ENCODE measurements around the gene RBMS1. TPM values are rescaled to one million over a fixed set of nuclear protein-coding genes. Genes with fewer than 3 reads are reported as not detected.

RBMS1 gene
- total RNA-seq, 1 experiment from 2014 or later: 111 TPM

DNA sequence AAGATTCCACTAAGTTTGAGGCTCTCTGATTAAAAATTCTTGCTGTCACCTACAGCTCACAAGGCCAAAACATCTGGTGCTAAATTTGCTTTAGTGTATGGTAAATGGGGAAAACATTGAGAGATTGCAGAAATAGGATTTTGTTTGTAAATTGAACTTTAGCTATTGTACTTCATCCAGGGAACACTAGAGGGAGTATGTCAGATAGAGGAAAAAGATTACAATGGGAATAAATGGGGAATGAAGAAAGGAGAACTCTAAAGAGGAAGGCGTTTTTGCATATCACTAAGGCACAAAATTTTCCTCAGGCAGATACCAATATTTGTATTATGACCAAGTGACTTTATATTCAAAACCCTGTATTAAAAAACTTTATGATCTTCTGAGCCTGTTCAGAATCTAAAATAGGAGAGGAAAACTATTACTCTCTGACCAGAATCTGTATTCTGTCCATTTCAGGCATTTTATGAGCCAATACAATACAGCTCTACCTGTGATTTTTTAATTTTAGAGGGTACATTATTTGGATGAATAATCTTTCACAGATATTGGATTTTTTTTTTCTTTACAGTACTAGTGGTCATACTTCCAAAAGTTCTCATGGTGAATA, 241.2 kb downstream of the RBMS1 start:
- Histone ChIP-seq H3K4me1 (replicated peaks) (peaks cover 13% of the 10 kb centered on the region), H3K4me3 (no peak overlapping the region), H3K27ac (no peak overlapping the region), H3K9me3 (replicated peaks) (no peaks in the 10 kb centered on the region), H3K27me3 (replicated peaks) (no peaks in the 10 kb centered on the region), H3K36me3 (no peaks in the 10 kb centered on the region)
- peak in 1 of 2 experiments; percentile 59 for DNase-seq (ENCODE audit: low read depth in 1 of 2, low spot score in 2 of 2)

DNA sequence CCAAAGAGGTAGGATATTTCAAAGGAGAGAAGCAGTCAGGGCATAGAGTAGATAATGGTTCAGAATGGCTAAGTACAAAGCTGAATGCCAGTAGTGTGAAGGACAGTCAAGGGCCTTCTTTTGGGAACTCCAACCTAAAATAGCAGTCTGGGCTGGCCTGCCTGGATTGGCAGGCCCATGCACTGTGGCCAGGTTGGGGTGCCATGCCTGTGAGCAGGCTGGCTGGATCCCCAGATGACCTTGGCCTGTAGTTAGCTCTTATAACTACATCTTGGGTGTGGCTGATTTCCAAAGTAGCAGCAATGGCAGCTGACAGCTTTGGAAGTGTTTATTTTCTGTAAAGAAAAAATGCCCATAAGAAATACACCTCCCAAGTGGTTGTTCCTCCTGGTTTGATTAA, 242.0 kb downstream of the RBMS1 start:
- Histone ChIP-seq H3K27ac (no peak overlapping the region), H3K4me3 (no peak overlapping the region), H3K36me3 (no peaks in the 10 kb centered on the region), H3K4me1 (replicated peaks) (peaks cover 13% of the 10 kb centered on the region), H3K9me3 (replicated peaks) (no peaks in the 10 kb centered on the region), H3K27me3 (replicated peaks) (no peaks in the 10 kb centered on the region)
- no peak for DNase-seq (ENCODE audit: low read depth in 1 of 2, low spot score in 2 of 2)

DNA sequence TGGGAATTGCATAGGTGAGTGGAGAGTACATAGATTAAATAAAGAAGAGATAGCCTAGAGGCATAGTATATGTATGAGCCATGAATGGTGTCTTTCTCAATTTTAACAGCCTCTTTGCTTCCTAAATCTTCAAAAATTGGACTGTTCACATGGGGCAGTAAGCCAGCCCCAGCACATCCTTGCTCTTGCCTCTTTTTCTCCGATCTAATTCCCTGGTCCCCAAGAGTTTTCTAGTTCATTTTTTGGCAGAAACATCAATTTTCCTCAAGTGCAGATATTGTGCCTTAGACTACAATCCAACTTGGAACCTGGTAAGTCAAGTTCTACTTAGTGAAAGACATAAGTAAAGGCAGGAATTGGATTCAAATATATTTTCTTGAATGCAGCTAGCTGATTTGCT, 243.7 kb downstream of the RBMS1 start:
- no peak overlapping the region for H3K4me3 ChIP-seq
- H3K9me3 ChIP-seq (replicated peaks): no peaks in the 10 kb centered on the region
- no peak overlapping the region for H3K27ac ChIP-seq
- peaks cover 13% of the 10 kb centered on the region for H3K4me1 ChIP-seq (replicated peaks)
- no peaks in the 10 kb centered on the region for H3K36me3 ChIP-seq
- H3K27me3 ChIP-seq (replicated peaks): no peaks in the 10 kb centered on the region
- no peak for DNase-seq (ENCODE audit: low read depth in 1 of 2, low spot score in 2 of 2)

DNA sequence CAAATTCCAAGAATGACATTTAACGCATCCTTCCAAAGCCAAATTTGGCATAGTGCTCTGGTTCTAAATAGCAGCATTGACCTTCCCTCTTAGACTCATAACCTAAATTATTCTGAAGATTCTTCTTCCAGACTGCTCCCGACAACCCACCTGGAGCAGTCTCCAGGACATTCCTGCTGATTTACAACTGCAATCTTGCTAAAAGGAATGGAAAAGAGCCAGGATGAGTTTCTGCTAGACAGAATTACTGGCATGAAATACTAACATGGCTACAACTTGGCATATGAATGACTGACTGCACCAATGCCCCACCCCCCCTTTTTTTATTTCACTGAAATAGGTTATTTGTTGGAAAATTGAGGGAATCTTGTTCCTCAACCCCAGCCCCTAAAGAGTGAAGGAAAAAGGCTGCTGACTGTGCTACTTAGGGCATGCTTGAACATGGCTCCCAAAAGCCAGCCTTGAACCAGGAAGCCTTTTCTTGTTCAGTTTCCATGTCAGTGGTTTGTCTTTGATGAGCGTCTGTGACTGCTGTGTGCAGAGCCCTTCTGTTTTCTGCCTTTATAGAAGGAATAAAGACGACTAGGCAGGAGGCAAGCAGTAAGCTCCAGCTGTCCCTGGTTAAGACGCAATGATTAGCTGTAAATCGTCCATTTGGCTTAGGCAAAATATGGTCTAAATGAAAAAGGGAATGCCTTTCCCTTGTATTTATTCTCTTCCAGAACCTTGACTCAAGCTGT, 246.1 kb downstream of the RBMS1 start:
- Histone ChIP-seq H3K27ac (no peak overlapping the region), H3K36me3 (no peaks in the 10 kb centered on the region), H3K27me3 (replicated peaks) (no peaks in the 10 kb centered on the region), H3K4me1 (replicated peaks) (peaks cover 18% of the 10 kb centered on the region), H3K4me3 (no peak overlapping the region), H3K9me3 (replicated peaks) (no peaks in the 10 kb centered on the region)
- DNase-seq (ENCODE audit: low read depth in 1 of 2, low spot score in 2 of 2): no peak

DNA sequence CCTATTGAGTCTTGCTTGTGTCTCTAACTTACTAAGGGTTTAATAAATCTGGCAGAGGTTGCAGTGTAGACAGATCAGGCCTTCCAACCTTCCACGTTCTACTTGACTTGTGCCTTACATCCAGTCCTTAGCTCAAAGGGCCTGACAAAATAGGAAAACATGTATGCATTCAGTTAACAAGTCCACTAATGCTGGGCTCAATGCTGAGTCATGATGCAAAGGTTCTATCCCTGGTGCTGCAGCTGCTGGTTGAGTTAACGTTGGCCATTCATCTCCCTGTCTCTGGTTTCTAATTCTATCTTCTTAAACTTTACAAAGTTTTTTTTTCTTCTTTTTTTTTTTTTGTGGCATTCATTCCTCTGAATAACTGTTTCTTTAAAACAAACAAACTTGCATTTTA, 247.3 kb downstream of the RBMS1 start:
- Histone ChIP-seq H3K27ac (no peak overlapping the region), H3K27me3 (replicated peaks) (no peaks in the 10 kb centered on the region), H3K9me3 (replicated peaks) (no peaks in the 10 kb centered on the region), H3K36me3 (no peaks in the 10 kb centered on the region), H3K4me3 (no peak overlapping the region), H3K4me1 (replicated peaks) (peaks cover 19% of the 10 kb centered on the region)
- DNase-seq (ENCODE audit: low read depth in 1 of 2, low spot score in 2 of 2): no peak

DNA sequence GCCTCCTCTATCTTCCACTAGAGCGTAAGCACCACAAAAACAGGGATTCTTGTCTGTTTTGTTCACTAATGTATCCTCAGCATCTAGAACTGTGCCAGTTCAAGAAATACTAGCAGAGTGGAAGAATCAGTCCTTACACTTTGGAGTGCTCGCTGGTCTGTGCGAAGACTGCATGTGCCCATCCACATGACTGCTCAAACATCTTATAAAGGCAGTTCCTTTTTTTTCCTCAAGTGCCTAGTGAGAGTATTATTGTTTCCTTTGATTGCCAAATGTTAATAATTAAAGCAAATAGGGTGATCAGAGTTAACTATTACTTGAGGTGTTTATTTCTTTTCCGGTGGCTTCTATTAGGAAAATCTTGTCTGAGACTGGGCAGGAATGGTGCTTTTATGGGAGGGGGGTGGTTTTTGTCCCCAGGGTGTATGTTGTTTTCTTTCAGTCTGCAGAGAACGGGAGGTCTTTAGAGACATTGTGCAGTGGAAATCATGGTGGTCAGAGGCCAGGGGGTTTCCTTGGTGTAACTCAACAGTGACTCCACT, 247.9 kb downstream of the RBMS1 start:
- H3K4me3 ChIP-seq: no peak overlapping the region
- H3K9me3 ChIP-seq (replicated peaks): no peaks in the 10 kb centered on the region
- H3K36me3 ChIP-seq: no peaks in the 10 kb centered on the region
- no peaks in the 10 kb centered on the region for H3K27me3 ChIP-seq (replicated peaks)
- H3K27ac ChIP-seq: no peak overlapping the region
- H3K4me1 ChIP-seq (replicated peaks): peaks cover 25% of the 10 kb centered on the region
- no peak for DNase-seq (ENCODE audit: low read depth in 1 of 2, low spot score in 2 of 2)

DNA sequence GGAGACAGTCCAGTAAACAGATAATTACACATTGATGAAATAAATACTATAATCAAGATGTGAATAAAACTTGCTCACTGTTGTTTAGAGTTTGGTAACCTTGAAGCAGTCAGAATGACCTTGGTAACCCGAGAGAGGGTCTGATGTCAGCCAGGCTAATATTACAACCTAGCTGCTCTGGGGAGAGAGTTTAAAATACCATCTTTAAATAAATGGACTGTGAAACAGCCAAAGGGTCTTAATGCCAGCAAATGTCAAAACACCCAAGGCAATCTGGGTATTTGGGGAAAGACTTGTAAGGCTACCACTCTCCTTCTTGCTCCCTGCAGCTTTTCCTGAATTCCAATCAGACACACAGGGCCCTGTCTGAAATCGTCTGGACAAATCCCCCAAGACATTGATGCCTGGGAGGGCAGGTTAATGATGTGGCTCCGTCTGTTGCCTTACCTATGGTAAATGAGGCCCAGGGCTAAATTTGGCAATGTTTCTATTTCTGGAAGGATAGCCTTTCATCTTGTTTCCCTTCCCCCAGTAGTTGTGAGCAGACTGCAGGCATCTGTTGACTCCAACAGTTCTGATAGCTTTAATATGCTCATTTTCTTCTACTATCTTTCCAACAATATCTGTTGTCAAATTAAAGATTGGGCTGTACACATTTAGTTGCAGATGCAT, 250.6 kb downstream of the RBMS1 start:
- Histone ChIP-seq H3K4me1 (replicated peaks) (peaks cover 25% of the 10 kb centered on the region), H3K4me3 (no peak overlapping the region), H3K27me3 (replicated peaks) (no peaks in the 10 kb centered on the region), H3K36me3 (no peaks in the 10 kb centered on the region), H3K27ac (no peak overlapping the region), H3K9me3 (replicated peaks) (no peaks in the 10 kb centered on the region)
- DNase-seq (ENCODE audit: low read depth in 1 of 2, low spot score in 2 of 2): no peak

DNA sequence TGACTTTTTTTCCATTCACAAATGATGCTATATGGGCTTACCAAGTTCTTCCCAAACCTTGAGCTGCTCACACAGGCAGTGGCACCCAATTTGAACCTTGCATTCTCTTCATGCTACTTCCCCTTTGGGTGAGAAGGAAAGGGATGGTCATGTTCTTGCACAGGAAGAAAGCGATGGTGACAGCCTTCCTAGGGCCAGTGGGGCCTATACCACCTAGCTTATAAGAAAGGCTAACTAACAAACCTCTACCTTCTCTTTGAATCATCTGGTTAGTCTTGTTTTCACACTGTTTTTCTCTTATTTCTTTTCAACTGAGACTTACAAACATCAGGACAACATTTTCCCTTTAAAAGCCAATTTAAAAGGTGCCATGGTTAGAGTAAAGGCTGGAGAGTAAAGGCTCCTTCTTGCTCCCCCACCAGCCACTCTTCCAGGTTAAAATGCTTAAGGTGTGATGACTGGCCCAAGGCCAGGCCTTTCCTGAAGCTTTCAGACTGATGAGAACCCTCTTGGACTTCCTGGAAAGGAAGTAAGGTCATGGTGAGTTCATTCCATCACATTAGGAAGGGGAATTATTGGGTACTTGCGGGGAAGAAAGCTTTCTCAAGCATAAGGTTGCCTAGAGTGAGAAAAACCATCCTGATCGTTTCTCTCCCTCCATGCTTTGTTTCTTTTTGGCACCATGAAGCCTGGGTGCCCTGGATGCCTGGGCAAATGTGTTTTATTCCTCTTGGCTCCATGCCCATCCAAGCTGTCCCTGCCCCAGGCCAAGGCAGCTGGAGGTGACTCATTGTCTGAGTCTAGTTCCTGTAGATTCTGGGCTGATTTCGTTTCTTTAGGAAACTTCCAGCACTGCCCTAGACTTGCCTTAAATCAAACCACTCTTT, 252.1 kb downstream of the RBMS1 start:
- Histone ChIP-seq H3K27me3 (replicated peaks) (no peaks in the 10 kb centered on the region), H3K9me3 (replicated peaks) (no peaks in the 10 kb centered on the region), H3K27ac (peak overlapping the region; percentile 40), H3K4me3 (no peak overlapping the region), H3K36me3 (no peaks in the 10 kb centered on the region), H3K4me1 (replicated peaks) (peaks cover 25% of the 10 kb centered on the region)
- peak; percentile 78 to 80 for DNase-seq (ENCODE audit: low read depth in 1 of 2, low spot score in 2 of 2)

DNA sequence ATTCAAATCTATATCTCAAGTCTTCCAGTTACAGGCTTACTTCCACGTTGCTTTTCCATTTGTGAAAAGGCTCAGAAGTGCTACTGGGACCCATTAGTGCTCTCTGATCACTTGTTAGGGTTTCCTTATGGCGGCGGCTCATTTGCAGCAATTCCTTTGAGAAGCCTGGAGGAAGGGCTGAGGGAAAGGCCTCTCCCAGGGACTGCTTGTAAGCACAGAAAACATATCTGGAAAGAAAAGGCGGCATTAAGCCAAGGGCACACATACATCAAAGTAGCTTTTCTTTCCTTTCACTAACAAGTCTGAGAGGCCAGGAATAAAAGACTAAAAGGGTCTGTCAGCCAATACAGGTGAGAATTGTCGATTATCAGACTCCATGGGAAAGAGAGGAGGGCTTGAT, 254.2 kb downstream of the RBMS1 start:
- H3K27me3 ChIP-seq (replicated peaks): no peaks in the 10 kb centered on the region
- no peak overlapping the region for H3K4me3 ChIP-seq
- peaks cover 25% of the 10 kb centered on the region for H3K4me1 ChIP-seq (replicated peaks)
- H3K27ac ChIP-seq: no peak overlapping the region
- no peaks in the 10 kb centered on the region for H3K9me3 ChIP-seq (replicated peaks)
- no peak for DNase-seq (ENCODE audit: low read depth in 1 of 2, low spot score in 2 of 2)
- no peaks in the 10 kb centered on the region for H3K36me3 ChIP-seq

DNA sequence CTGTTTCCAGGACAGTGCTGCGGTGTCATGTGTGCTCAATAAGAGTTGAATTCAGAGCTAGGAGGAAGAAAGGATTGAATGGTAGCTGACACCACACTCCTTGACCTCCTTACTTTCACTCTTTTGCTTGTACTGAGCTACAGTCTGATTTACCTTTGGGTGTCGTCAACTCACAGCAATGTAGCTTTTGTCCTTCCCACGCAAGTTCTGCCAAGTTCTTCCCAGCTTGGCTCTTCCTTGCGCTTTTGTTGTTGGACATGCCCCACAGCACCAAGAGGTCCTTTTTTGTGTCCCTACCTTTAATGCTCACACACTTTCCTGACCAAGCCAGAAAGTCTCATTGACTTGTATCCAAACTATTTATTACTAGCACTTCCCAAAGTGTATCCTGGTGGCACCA, 255.2 kb downstream of the RBMS1 start:
- Histone ChIP-seq H3K9me3 (replicated peaks) (no peaks in the 10 kb centered on the region), H3K27ac (no peak overlapping the region), H3K27me3 (replicated peaks) (no peaks in the 10 kb centered on the region), H3K4me3 (no peak overlapping the region), H3K4me1 (replicated peaks) (peaks cover 25% of the 10 kb centered on the region), H3K36me3 (no peaks in the 10 kb centered on the region)
- DNase-seq (ENCODE audit: low read depth in 1 of 2, low spot score in 2 of 2): no peak

DNA sequence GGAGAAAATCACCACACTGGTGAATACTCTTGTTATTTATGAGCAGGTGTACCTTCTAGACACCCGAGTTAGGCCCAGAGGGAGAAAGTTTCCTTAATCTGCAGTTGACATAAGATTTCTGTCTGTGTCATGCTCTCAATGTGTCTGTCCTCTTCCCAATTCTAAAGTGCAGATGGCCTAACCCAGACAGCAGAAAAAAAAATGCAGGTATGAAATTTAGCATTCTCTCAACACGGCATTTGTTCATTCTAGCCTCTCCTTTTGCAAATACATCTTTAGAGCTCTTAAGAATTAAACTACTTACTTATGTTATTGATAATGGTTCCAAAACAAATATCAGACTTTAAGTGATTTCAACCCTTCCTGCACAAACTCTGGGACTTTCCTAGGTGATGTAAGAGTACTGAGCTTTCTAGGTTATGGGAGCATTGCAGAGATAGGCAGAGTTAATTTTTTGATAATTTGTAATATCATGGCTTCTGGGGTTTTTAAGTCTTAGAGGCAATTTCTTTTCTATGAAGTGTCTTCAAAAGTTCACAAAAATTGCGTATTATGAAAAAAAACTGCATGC, 260.6 kb downstream of the RBMS1 start:
- DNase-seq (ENCODE audit: low read depth in 1 of 2, low spot score in 2 of 2): no peak
- Histone ChIP-seq H3K4me1 (replicated peaks) (peaks cover 19% of the 10 kb centered on the region), H3K4me3 (no peak overlapping the region)

DNA sequence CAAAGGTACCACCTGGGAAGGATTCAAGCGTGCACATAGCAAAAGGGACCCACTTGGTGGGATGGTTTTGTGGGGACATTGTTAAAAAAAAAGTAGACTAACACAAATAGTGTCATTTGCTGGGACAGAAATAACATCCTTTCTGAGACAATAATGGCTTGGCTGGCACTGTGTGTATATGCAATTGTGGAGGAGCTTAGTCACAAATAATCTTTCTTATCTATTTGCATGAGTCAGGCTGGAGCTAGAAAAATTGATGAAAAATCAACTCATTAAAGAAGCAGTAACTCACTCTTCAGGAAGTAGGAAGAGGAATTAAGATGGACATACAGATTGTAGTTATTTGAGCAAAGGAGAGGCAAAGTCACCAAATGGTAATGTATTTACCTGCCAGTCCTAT, 264.0 kb downstream of the RBMS1 start:
- Histone ChIP-seq H3K27ac (peak overlapping the region; percentile 51; the same call in 1 of the 2 replicates), H3K4me1 (replicated peaks) (peaks cover 40% of the 10 kb centered on the region), H3K4me3 (no peak overlapping the region), H3K9me3 (replicated peaks) (no peaks in the 10 kb centered on the region), H3K27me3 (replicated peaks) (no peaks in the 10 kb centered on the region), H3K36me3 (no peaks in the 10 kb centered on the region)
- DNase-seq (ENCODE audit: low read depth in 1 of 2, low spot score in 2 of 2): peak in 1 of 2 experiments; percentile 44

More for the DNA sequence above, 260.6 kb downstream of the RBMS1 start:
- Histone ChIP-seq H3K36me3 (no peaks in the 10 kb centered on the region), H3K9me3 (replicated peaks) (no peaks in the 10 kb centered on the region), H3K27ac (no peak overlapping the region), H3K27me3 (replicated peaks) (no peaks in the 10 kb centered on the region)

All from SJSA1 (cell line).